Cerebellar cortex (tissue), 1 donor: ENCODE measurements around the gene CCM2.
A peak's percentile ranks its signal among the peaks of the same experiment; 100 is the strongest.
"Not testable (repeated sequence)": the region's sequence is repeated elsewhere in the genome, so short reads cannot be mapped to it uniquely, and the experiment has no call there.

Experiments used
- DNase-seq: peaks from one replicate; pipeline ENCODE4 v3.0.0-alpha.2; 2015; ENCODE audit warnings: low spot score

Gene CCM2

GRCh38 chr7:45034710-45035109 is 34.7 kb downstream of the CCM2 start:
- DNase-seq = not testable (repeated sequence)

- DNase-seq = no peak
Observed at GRCh38 chr7:45035371-45035770, 35.4 kb downstream of the CCM2 start.

- no peak for DNase-seq
Observed at GRCh38 chr7:45035893-45036292, 35.9 kb downstream of the CCM2 start.

GRCh38 chr7:45036317-45036716 is 36.3 kb downstream of the CCM2 start:
- no peak for DNase-seq

- no peak for DNase-seq
Observed at GRCh38 chr7:45036796-45037195, 36.8 kb downstream of the CCM2 start.

GRCh38 chr7:45037876-45038275 is 37.9 kb downstream of the CCM2 start:
- no peak for DNase-seq

- no peak for DNase-seq
Observed at GRCh38 chr7:45039106-45039505, 39.1 kb downstream of the CCM2 start.

- no peak for DNase-seq
Observed at GRCh38 chr7:45044338-45044737, 44.3 kb downstream of the CCM2 start.

GRCh38 chr7:45048748-45049147 is 48.7 kb downstream of the CCM2 start:
- no peak for DNase-seq

- no peak for DNase-seq
Observed at GRCh38 chr7:45050198-45050597, 50.2 kb downstream of the CCM2 start.

GRCh38 chr7:45052011-45052410 is 52.0 kb downstream of the CCM2 start:
- DNase-seq = no peak

GRCh38 chr7:45053401-45053800 is 53.4 kb downstream of the CCM2 start:
- peak; percentile 61 for DNase-seq

- no peak for DNase-seq
Observed at GRCh38 chr7:45053941-45054340, 53.9 kb downstream of the CCM2 start.

GRCh38 chr7:45054442-45054841 is 54.4 kb downstream of the CCM2 start:
- peak; percentile 51 for DNase-seq

- DNase-seq = no peak
Observed at GRCh38 chr7:45055016-45055415, 55.0 kb downstream of the CCM2 start.

GRCh38 chr7:45055594-45056219 is 55.7 kb downstream of the CCM2 start:
- no peak for DNase-seq

GRCh38 chr7:45057878-45058277 is 57.9 kb downstream of the CCM2 start:
- DNase-seq = no peak

GRCh38 chr7:45060295-45060694 is 60.3 kb downstream of the CCM2 start:
- no peak for DNase-seq

GRCh38 chr7:45061352-45061751 is 61.4 kb downstream of the CCM2 start:
- no peak for DNase-seq

GRCh38 chr7:45061806-45062425 is 61.9 kb downstream of the CCM2 start:
- DNase-seq = no peak

GRCh38 chr7:45064047-45064725 is 64.2 kb downstream of the CCM2 start:
- no peak for DNase-seq

GRCh38 chr7:45065031-45065995 is 65.3 kb downstream of the CCM2 start:
- DNase-seq = no peak
